ENCODE results near the gene BAIAP2L1.

DNA sequence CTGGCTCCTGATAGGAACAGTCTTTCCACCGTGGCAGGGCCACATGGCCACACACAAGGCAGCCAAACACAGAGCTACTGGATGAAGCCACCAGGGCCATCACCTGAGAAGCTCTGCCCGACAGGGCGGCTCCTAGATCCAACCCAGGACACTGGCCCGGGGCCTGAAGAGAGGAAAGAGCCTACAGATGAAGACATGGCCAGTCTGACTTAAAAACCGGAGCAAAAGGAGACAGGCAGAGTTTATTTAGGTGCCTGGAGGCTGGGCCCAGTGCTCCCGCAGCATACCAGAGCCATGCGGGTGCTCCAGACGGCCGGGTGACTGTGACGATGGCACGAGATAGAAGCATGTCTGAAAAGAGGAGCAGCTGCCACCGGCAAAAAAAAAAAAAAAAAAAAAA, 152.7 kb downstream of the BAIAP2L1 start:
- TF ChIP-seq, protein P1, sequence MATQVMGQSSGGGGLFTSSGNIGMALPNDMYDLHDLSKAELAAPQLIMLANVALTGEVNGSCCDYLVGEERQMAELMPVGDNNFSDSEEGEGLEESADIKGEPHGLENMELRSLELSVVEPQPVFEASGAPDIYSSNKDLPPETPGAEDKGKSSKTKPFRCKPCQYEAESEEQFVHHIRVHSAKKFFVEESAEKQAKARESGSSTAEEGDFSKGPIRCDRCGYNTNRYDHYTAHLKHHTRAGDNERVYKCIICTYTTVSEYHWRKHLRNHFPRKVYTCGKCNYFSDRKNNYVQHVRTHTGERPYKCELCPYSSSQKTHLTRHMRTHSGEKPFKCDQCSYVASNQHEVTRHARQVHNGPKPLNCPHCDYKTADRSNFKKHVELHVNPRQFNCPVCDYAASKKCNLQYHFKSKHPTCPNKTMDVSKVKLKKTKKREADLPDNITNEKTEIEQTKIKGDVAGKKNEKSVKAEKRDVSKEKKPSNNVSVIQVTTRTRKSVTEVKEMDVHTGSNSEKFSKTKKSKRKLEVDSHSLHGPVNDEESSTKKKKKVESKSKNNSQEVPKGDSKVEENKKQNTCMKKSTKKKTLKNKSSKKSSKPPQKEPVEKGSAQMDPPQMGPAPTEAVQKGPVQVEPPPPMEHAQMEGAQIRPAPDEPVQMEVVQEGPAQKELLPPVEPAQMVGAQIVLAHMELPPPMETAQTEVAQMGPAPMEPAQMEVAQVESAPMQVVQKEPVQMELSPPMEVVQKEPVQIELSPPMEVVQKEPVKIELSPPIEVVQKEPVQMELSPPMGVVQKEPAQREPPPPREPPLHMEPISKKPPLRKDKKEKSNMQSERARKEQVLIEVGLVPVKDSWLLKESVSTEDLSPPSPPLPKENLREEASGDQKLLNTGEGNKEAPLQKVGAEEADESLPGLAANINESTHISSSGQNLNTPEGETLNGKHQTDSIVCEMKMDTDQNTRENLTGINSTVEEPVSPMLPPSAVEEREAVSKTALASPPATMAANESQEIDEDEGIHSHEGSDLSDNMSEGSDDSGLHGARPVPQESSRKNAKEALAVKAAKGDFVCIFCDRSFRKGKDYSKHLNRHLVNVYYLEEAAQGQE (IDR thresholded peaks at IDR 0.05; ENCODE audit: insufficient read depth in 1 of 2, low read depth in 2 of 2, low read length in 1 of 2): no peak
- TF ChIP-seq, protein P2, sequence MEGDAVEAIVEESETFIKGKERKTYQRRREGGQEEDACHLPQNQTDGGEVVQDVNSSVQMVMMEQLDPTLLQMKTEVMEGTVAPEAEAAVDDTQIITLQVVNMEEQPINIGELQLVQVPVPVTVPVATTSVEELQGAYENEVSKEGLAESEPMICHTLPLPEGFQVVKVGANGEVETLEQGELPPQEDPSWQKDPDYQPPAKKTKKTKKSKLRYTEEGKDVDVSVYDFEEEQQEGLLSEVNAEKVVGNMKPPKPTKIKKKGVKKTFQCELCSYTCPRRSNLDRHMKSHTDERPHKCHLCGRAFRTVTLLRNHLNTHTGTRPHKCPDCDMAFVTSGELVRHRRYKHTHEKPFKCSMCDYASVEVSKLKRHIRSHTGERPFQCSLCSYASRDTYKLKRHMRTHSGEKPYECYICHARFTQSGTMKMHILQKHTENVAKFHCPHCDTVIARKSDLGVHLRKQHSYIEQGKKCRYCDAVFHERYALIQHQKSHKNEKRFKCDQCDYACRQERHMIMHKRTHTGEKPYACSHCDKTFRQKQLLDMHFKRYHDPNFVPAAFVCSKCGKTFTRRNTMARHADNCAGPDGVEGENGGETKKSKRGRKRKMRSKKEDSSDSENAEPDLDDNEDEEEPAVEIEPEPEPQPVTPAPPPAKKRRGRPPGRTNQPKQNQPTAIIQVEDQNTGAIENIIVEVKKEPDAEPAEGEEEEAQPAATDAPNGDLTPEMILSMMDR (IDR thresholded peaks at IDR 0.05): no peak
- no peak for TF ChIP-seq POLR2AphosphoS5 (IDR thresholded peaks at IDR 0.05; ENCODE audit: low read depth, low read length)
- TF ChIP-seq SIN3A (IDR thresholded peaks at IDR 0.05; ENCODE audit: borderline replicate concordance, insufficient read depth, low read depth, low read length): no peak

Data from Panc1 (cell line).